Upper lobe of left lung (tissue), 4 donors: ENCODE results near the gene SH2D4B.

Experiments used
- EP300 ChIP-seq, 4 donors: sonication (generic); formaldehyde crosslinking; IDR thresholded peaks; one replicate each; pipeline ENCODE4 v1.5.1; 2017; ENCODE audit warnings: antibody characterized with exemption in 4 of 4, control low read depth in 2 of 4
- POLR2A ChIP-seq, 4 donors: fragments of 450-650 bp; IDR thresholded peaks; one replicate each; pipeline ENCODE4 v1.5.1; 2016 to 2017; ENCODE audit warnings: antibody characterized with exemption in 4 of 4, mild to moderate bottlenecking in 2 of 4
- POLR2AphosphoS5 ChIP-seq, 2 donors: sonication (generic); formaldehyde crosslinking; IDR thresholded peaks; one replicate each; pipeline ENCODE4 v1.5.1; 2017; ENCODE audit warnings: antibody characterized with exemption in 2 of 2
- TF ChIP-seq, protein P1 (sequence below), 6 experiments: fragments of 450-650 bp in 4 of 6; fragments of 200-600 bp in 2 of 6; sonication (generic) in 2 of 6; IDR thresholded peaks; one replicate each; pipeline ENCODE4 v1.5.1; 2016 to 2019; ENCODE audit warnings: antibody characterized with exemption in 6 of 6

DNA sequence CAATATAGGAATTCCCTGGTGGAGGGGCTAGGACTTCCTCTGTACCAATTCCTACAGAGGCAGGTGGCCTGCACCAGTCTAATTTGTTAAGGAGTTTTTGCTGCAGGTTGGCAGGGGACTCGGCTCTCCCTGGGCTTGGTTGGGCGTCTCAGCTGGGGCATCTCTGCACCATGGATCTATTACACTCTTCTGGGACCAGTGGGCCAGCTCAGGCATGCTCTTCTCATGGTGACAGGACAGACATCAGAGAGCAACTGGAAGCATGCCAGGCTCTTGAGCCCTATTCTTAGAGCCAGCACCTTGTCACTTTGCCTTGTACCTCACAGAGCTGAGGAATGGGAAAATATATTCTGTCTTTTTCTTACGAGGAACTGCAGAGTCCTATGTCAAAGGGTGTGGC is 74.6 kb downstream of the SH2D4B start:
- TF ChIP-seq POLR2A (IDR thresholded peaks at IDR 0.05) (no peak), POLR2AphosphoS5 (IDR thresholded peaks at IDR 0.05) (no peak), EP300 (IDR thresholded peaks at IDR 0.05) (no peak)
- TF ChIP-seq, protein P1, sequence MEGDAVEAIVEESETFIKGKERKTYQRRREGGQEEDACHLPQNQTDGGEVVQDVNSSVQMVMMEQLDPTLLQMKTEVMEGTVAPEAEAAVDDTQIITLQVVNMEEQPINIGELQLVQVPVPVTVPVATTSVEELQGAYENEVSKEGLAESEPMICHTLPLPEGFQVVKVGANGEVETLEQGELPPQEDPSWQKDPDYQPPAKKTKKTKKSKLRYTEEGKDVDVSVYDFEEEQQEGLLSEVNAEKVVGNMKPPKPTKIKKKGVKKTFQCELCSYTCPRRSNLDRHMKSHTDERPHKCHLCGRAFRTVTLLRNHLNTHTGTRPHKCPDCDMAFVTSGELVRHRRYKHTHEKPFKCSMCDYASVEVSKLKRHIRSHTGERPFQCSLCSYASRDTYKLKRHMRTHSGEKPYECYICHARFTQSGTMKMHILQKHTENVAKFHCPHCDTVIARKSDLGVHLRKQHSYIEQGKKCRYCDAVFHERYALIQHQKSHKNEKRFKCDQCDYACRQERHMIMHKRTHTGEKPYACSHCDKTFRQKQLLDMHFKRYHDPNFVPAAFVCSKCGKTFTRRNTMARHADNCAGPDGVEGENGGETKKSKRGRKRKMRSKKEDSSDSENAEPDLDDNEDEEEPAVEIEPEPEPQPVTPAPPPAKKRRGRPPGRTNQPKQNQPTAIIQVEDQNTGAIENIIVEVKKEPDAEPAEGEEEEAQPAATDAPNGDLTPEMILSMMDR (IDR thresholded peaks at IDR 0.05) = no peak
